ENCODE measurements around the gene KICS2.

GRCh38 chr12:64229240-64229639 is 7.1 kb upstream of the KICS2 start:
- no peak for TF ChIP-seq POLR2AphosphoS5 (IDR thresholded peaks at IDR 0.05; ENCODE audit: borderline replicate concordance, low read depth, low read length)
- no peak for TF ChIP-seq EZH2 (IDR thresholded peaks at IDR 0.05)
- TF ChIP-seq FOXP2 (optimal IDR thresholded peaks at IDR 0.05; ENCODE audit: control extremely low read depth, extremely low read length, insufficient read depth): no peak

Data from SK-N-MC (cell line).